Effector CD4-positive, alpha-beta T cell (primary cell): ENCODE results near the gene SGSM2.

Experiments used
- DNase-seq: peaks from one replicate; pipeline ENCODE4 v3.0.0-alpha.2; 2020

Gene SGSM2

DNA sequence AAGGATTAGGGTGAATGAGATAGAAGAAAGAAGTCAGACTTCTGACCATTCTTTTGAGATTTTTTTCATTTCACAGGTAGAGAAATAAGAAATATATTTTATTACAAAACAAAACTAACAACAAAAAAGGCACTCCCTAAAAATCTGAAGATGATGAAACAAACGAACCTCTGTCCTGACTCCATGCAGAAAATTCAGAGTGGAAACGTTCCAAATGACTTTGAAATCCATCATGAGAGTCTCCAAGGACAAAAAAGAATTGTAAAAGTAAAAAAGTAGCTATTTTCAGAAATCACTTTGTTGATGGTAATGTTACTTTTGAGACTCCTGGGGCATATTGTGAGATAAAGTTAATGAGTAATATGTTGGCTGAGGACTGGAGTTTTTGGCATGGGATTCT, 89.9 kb downstream of the SGSM2 start:
- DNase-seq, result no peak

DNA sequence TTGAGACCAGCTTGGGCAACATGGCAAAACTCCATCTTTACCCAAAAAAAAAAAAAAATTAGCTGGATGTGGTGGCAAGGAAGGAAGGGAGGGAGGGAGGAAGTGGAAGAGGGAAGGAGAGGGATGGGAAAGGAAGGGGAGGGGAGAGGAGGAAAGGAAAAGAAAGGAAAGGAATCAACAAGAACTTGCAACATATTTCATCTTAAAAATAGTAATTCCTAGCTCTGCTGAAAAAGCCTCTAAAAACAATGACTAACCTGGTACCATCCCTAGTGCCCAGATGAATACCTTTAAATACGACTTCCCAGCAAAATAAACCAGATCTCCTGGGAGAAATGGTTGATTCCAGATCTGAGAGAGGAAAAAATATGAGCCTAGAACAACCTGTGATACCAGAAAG, 90.6 kb downstream of the SGSM2 start:
- no peak for DNase-seq
